Measurements from ENCODE around the gene RAP2A.

DNA sequence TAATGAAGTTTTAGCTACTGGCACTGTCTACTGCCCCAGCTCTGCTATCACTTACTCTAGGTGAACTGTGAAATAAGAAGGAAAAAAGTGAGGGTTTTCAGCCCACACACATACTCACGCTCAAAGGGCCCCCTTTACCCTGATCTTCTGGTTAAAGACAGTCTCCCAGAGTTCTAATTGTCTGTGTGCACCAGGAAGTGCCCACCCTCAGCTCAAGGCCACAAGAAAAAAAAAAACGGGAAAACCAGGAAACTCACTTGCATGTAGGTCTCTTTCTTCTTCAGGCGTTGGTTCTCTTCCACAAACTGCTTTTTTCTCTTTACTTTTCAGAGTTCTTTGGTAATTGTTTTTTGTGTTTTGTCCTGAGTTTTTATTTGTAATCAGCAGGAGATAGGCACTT lies 22.1 kb downstream of the RAP2A start:
- no peak for TF ChIP-seq EZH2 (IDR thresholded peaks at IDR 0.05; ENCODE audit: borderline replicate concordance, low read depth, low read length, severe bottlenecking)
- TF ChIP-seq CTCF (IDR thresholded peaks at IDR 0.05; ENCODE audit: borderline replicate concordance, extremely low read depth, low read length, poor library complexity, severe bottlenecking) = no peak

All from DND-41 (cell line).